ENCODE data around the gene HS1BP3. TPM values are rescaled to one million over a fixed set of nuclear protein-coding genes. Genes with fewer than 3 reads are reported as not detected.
A peak's percentile ranks its signal among the peaks of the same experiment; 100 is the strongest.

The HS1BP3 gene
- total and polyA plus RNA-seq, 2 of the 13 experiments (the other 11 are each of a cell fraction or from before 2014, with no cell fraction given): 15.2 to 22.0 TPM

DNA sequence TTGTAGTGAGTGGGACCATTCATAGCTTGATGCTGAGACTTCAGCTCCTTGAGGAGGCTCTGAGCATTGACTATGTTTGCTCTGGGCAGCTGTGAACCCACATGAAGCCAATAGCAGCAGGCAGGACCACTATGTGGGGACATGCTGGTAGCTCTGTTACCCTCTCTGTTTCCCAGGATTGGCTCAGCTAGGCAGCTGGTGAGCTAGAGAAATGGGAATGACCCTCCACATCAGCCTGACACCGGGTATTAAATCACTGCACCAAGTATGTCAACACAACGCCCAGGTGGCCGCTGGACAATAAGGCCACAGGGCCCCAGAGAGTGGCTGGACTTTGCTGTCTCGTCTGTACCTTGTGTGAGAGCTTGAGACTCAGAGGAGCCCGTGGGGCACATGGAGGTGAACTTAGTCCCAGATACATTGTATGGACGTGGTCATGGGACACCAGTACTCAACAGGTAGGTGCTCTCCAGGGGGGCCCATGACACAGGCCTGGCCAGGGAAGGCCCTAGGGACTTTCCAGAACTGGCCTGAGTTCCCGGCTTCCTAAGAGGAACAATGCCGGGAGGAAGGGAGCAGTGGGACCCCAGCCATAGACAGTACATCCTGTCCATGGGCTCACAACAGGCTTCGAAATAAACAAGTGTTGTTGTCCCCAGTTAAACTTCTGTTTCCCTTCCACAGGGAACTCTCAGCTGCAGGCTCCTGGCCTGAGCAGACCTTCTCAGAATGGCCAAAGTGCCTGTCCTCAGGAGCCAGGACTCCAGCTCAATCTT, 35.2 kb downstream of the HS1BP3 start (continued):
- TF ChIP-seq IRX3 (CRISPR knock-in tag; IDR thresholded peaks at IDR 0.05; ENCODE audit: borderline replicate concordance, low read depth) (no peak), BCL3 (CRISPR knock-in tag; IDR thresholded peaks at IDR 0.05) (peak; percentile 85; the same call in 1 of the 2 replicates), NKX3-1 (CRISPR knock-in tag; IDR thresholded peaks at IDR 0.05) (no peak), EP300 (IDR thresholded peaks at IDR 0.05; ENCODE audit: low read depth in 2 of 2, low read length in 2 of 2) (peak in 1 of 2 experiments; percentile 53; a peak in 2 of 4 replicates), EP300 (CRISPR knock-in tag; IDR thresholded peaks at IDR 0.05; ENCODE audit: borderline replicate concordance) (no peak; the same call in 1 of the 2 replicates), ZNF431 (CRISPR knock-in tag; IDR thresholded peaks at IDR 0.05; ENCODE audit: borderline replicate concordance, low read depth) (peak; percentile 65; the same call in 1 of the 2 replicates), MLX (CRISPR knock-in tag; IDR thresholded peaks at IDR 0.05) (peak; percentile 45; the same call in 1 of the 2 replicates), TBX2 (CRISPR knock-in tag; IDR thresholded peaks at IDR 0.05; ENCODE audit: borderline replicate concordance) (peak; percentile 36; the same call in 1 of the 2 replicates), REL (CRISPR knock-in tag; conservative IDR thresholded peaks at IDR 0.05) (no peak), GABPB1 (CRISPR knock-in tag; IDR thresholded peaks at IDR 0.05) (no peak), MZF1 (CRISPR knock-in tag; IDR thresholded peaks at IDR 0.05; ENCODE audit: borderline replicate concordance) (no peak), ZMYM4 (CRISPR knock-in tag; IDR thresholded peaks at IDR 0.05) (0 out of 2 replicates have a peak, but pooled peaks have one; percentile 34), ZMYM3 (CRISPR knock-in tag; IDR thresholded peaks at IDR 0.05) (peak; percentile 46; the same call in 1 of the 2 replicates), ZNF598 (CRISPR knock-in tag; IDR thresholded peaks at IDR 0.05; ENCODE audit: borderline replicate concordance) (peak; percentile 44; the same call in 1 of the 2 replicates), ZNF280B (CRISPR knock-in tag; IDR thresholded peaks at IDR 0.05; ENCODE audit: borderline replicate concordance) (no peak), SOX5 (CRISPR knock-in tag; IDR thresholded peaks at IDR 0.05; ENCODE audit: borderline replicate concordance) (peak; percentile 71; the same call in 1 of the 2 replicates), ONECUT2 (CRISPR knock-in tag; IDR thresholded peaks at IDR 0.05) (no peak)
- TF ChIP-seq, protein P1, sequence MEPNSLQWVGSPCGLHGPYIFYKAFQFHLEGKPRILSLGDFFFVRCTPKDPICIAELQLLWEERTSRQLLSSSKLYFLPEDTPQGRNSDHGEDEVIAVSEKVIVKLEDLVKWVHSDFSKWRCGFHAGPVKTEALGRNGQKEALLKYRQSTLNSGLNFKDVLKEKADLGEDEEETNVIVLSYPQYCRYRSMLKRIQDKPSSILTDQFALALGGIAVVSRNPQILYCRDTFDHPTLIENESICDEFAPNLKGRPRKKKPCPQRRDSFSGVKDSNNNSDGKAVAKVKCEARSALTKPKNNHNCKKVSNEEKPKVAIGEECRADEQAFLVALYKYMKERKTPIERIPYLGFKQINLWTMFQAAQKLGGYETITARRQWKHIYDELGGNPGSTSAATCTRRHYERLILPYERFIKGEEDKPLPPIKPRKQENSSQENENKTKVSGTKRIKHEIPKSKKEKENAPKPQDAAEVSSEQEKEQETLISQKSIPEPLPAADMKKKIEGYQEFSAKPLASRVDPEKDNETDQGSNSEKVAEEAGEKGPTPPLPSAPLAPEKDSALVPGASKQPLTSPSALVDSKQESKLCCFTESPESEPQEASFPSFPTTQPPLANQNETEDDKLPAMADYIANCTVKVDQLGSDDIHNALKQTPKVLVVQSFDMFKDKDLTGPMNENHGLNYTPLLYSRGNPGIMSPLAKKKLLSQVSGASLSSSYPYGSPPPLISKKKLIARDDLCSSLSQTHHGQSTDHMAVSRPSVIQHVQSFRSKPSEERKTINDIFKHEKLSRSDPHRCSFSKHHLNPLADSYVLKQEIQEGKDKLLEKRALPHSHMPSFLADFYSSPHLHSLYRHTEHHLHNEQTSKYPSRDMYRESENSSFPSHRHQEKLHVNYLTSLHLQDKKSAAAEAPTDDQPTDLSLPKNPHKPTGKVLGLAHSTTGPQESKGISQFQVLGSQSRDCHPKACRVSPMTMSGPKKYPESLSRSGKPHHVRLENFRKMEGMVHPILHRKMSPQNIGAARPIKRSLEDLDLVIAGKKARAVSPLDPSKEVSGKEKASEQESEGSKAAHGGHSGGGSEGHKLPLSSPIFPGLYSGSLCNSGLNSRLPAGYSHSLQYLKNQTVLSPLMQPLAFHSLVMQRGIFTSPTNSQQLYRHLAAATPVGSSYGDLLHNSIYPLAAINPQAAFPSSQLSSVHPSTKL (CRISPR knock-in tag; IDR thresholded peaks at IDR 0.05): peak; percentile 64
- TF ChIP-seq, protein P2, sequence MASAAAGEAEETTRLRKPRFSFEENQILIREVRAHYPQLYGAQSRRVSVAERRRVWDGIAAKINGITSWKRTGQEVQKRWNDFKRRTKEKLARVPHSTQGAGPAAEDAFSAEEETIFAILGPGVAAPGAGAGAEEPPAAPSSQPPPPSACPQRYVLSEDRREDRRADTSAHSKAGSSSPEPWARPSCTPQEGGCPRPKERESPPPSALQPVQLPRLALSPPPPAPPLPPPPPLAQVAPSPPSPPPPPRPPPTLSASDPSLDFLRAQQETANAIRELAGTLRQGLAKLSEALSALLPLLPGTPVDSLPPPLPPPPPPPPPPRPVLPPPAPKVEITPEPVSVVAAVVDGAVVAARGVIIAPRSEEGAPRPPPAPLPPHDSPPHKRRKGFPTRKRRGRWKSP (CRISPR knock-in tag; IDR thresholded peaks at IDR 0.05): no peak

Data from HepG2 (cell line).